Measurements from ENCODE around the gene GFI1B.

DNA sequence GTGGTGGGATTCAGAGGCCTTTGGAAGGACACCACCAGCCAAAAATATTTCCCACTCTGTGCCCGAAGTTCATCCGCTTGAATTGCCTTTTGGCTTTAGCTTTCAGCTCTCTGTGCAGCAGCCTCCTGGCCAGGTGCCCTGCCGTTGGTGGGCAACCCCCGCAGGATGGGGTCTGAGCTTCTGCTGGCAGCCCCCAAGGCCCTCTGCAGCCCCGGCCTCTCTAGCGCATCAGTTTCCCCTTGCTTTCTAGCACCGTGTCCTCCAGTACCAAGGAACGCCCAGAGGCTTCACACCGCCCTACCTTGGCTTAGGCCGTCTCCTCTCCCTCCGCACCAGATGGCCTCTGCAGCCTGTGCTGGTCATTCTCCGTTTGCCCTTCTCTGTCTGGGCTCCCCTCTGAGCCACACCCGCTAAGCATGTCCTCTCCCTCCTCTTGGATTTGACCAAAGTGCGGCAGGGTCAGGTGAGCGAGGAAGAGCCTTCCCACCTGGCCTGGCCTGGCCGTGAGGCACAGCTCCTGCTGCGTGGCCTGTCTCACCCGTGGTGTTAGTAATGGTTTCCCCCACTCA is 29.9 kb upstream of the GFI1B start:
- TF ChIP-seq, protein P1, sequence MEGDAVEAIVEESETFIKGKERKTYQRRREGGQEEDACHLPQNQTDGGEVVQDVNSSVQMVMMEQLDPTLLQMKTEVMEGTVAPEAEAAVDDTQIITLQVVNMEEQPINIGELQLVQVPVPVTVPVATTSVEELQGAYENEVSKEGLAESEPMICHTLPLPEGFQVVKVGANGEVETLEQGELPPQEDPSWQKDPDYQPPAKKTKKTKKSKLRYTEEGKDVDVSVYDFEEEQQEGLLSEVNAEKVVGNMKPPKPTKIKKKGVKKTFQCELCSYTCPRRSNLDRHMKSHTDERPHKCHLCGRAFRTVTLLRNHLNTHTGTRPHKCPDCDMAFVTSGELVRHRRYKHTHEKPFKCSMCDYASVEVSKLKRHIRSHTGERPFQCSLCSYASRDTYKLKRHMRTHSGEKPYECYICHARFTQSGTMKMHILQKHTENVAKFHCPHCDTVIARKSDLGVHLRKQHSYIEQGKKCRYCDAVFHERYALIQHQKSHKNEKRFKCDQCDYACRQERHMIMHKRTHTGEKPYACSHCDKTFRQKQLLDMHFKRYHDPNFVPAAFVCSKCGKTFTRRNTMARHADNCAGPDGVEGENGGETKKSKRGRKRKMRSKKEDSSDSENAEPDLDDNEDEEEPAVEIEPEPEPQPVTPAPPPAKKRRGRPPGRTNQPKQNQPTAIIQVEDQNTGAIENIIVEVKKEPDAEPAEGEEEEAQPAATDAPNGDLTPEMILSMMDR (conservative IDR thresholded peaks at IDR 0.05), result no peak
- TF ChIP-seq ZFX (IDR thresholded peaks at IDR 0.05), result no peak
